H9 (cell line): ENCODE measurements around the gene DHRS1. TPM values are rescaled to one million over a fixed set of nuclear protein-coding genes. Genes with fewer than 3 reads are reported as not detected.

ENCODE experiments used
- DNase-seq: peaks from one replicate; pipeline ENCODE4 v3.0.0-alpha.2; 2017
- H2AFZ ChIP-seq: one replicate; pipeline ENCODE4 v1.6.1; 2013; ENCODE audit warnings: mild to moderate bottlenecking, low read length, control low read depth, moderate library complexity
- H2AK5ac ChIP-seq: 2 replicates; pipeline ENCODE4 v1.6.1; 2013; ENCODE audit warnings: low read length, control low read depth, mixed read lengths; ENCODE audit not compliant: insufficient read length
- H2BK120ac ChIP-seq: one replicate; pipeline ENCODE4 v1.6.1; 2013; ENCODE audit warnings: low read depth, mild to moderate bottlenecking, low read length, control low read depth, inconsistent platforms; ENCODE audit not compliant: poor library complexity, severe bottlenecking
- H2BK12ac ChIP-seq: 2 replicates; pipeline ENCODE4 v1.6.1; 2013; ENCODE audit warnings: low read length, control low read depth, mixed read lengths, low read depth; ENCODE audit not compliant: insufficient read length
- H2BK15ac ChIP-seq: 2 replicates; pipeline ENCODE4 v1.6.1; 2013; ENCODE audit warnings: low read depth, low read length, control low read depth
- H2BK20ac ChIP-seq: one replicate; pipeline ENCODE4 v1.6.1; 2013; ENCODE audit warnings: low read depth, mild to moderate bottlenecking, low read length, control low read depth, inconsistent platforms; ENCODE audit not compliant: poor library complexity, severe bottlenecking
- H2BK5ac ChIP-seq: 2 replicates; pipeline ENCODE4 v1.6.1; 2013; ENCODE audit warnings: low read length, control low read depth, mixed read lengths; ENCODE audit not compliant: insufficient read length
- H3K14ac ChIP-seq: 2 replicates; pipeline ENCODE4 v1.6.1; 2013; ENCODE audit warnings: low read length, control low read depth; ENCODE audit not compliant: insufficient read depth
- H3K18ac ChIP-seq: 2 replicates; pipeline ENCODE4 v1.6.1; 2013; ENCODE audit warnings: low read depth, mild to moderate bottlenecking, mixed read lengths, low read length, control low read depth; ENCODE audit not compliant: insufficient read length
- H3K23ac ChIP-seq: 2 replicates; pipeline ENCODE4 v1.6.1; 2013; ENCODE audit warnings: low read length, control low read depth, mixed read lengths, low read depth; ENCODE audit not compliant: insufficient read length
- H3K23me2 ChIP-seq: 2 replicates; pipeline ENCODE4 v1.6.1; 2013; ENCODE audit warnings: low read depth, mild to moderate bottlenecking, mixed read lengths, low read length, control low read depth; ENCODE audit not compliant: insufficient read length, poor library complexity, severe bottlenecking
- H3K27ac ChIP-seq: 2 replicates; pipeline ENCODE4 v1.5.1; 2013; ENCODE audit warnings: low read length, control low read depth, mixed read lengths, low read depth; ENCODE audit not compliant: insufficient read length
- H3K27me3 ChIP-seq: 2 replicates; pipeline ENCODE4 v1.6.1; 2013; ENCODE audit warnings: low read length, control low read depth, inconsistent platforms; ENCODE audit not compliant: insufficient read depth
- H3K4ac ChIP-seq: 2 replicates; pipeline ENCODE4 v1.6.1; 2013; ENCODE audit warnings: low read depth, mild to moderate bottlenecking, control low read depth, inconsistent platforms, low read length, moderate library complexity
- H3K4me1 ChIP-seq: 2 replicates; pipeline ENCODE4 v1.6.1; 2013; ENCODE audit warnings: low read length, control low read depth, inconsistent platforms; ENCODE audit not compliant: insufficient read depth
- H3K4me2 ChIP-seq: 2 replicates; pipeline ENCODE4 v1.6.1; 2013; ENCODE audit warnings: low read length, control low read depth, mixed read lengths; ENCODE audit not compliant: insufficient read length, insufficient read depth
- H3K56ac ChIP-seq: 2 replicates; pipeline ENCODE4 v1.6.1; 2013; ENCODE audit warnings: low read depth, mild to moderate bottlenecking, mixed read lengths, low read length, control low read depth; ENCODE audit not compliant: insufficient read length
- H3K79me1 ChIP-seq: 2 replicates; pipeline ENCODE4 v1.6.1; 2013; ENCODE audit warnings: low read depth, mild to moderate bottlenecking, moderate library complexity, low read length, control low read depth, inconsistent platforms; ENCODE audit not compliant: insufficient read depth, poor library complexity, severe bottlenecking
- H3K79me2 ChIP-seq: 2 replicates; pipeline ENCODE4 v1.6.1; 2013; ENCODE audit warnings: low read length, control low read depth, inconsistent platforms; ENCODE audit not compliant: insufficient read depth
- H3K9ac ChIP-seq: 2 replicates; pipeline ENCODE4 v1.6.1; 2013; ENCODE audit warnings: low read length, control low read depth, mixed read lengths; ENCODE audit not compliant: insufficient read length; ENCODE audit errors: extremely low read depth
- H3K9me3 ChIP-seq: one replicate; pipeline ENCODE4 v1.6.1; 2013; ENCODE audit warnings: low read depth, low read length, inconsistent platforms; ENCODE audit not compliant: control insufficient read depth
- H3T11ph ChIP-seq: one replicate; pipeline ENCODE4 v1.6.1; 2013; ENCODE audit warnings: mild to moderate bottlenecking, low read length, control low read depth, inconsistent platforms
- H4K20me1 ChIP-seq: one replicate; pipeline ENCODE4 v1.6.1; 2013; ENCODE audit not compliant: control insufficient read depth, insufficient read length, insufficient read depth
- H4K5ac ChIP-seq: 2 replicates; pipeline ENCODE4 v1.6.1; 2013; ENCODE audit warnings: low read depth, mild to moderate bottlenecking, mixed read lengths, low read length, control low read depth; ENCODE audit not compliant: insufficient read length
- H4K8ac ChIP-seq: replicated peaks from 2 replicates; pipeline ENCODE4 v1.6.1; 2013; ENCODE audit warnings: low read length, control low read depth, mixed read lengths, low read depth; ENCODE audit not compliant: insufficient read length
- H4K91ac ChIP-seq: 2 replicates; pipeline ENCODE4 v1.6.1; 2013; ENCODE audit warnings: low read depth, mild to moderate bottlenecking, moderate library complexity, mixed read lengths, low read length, control low read depth; ENCODE audit not compliant: insufficient read length
- H3K27ac Mint-ChIP-seq, 3 experiments: 2 replicates in 2 of 3; 3 replicates in 1 of 3; pipeline ENCODE4 v1.8.0; 2020 to 2021; ENCODE audit warnings: mixed read lengths in 3 of 3, mild to moderate bottlenecking in 1 of 3, moderate library complexity in 1 of 3
- H3K27me3 Mint-ChIP-seq: 2 replicates; pipeline ENCODE4 v1.8.0; 2021; ENCODE audit warnings: low read depth, mild to moderate bottlenecking, moderate library complexity, mixed read lengths
- H3K36me3 Mint-ChIP-seq, 3 experiments: 2 replicates in 2 of 3; 3 replicates in 1 of 3; pipeline ENCODE4 v1.8.0; 2020 to 2021; ENCODE audit warnings: low read depth in 3 of 3, mixed read lengths in 3 of 3; ENCODE audit not compliant: insufficient read depth in 1 of 3
- H3K4me1 Mint-ChIP-seq, 2 experiments: 2 replicates each; pipeline ENCODE4 v1.8.0; 2020; ENCODE audit warnings: mixed read lengths in 2 of 2
- H3K4me3 Mint-ChIP-seq, 2 experiments: 2 replicates in 1 of 2; 3 replicates in 1 of 2; pipeline ENCODE4 v1.8.0; 2020 to 2021; ENCODE audit warnings: mild to moderate bottlenecking in 2 of 2, mixed read lengths in 2 of 2, moderate library complexity in 1 of 2
- H3K9me3 Mint-ChIP-seq, 2 experiments: 2 replicates in 1 of 2; 3 replicates in 1 of 2; pipeline ENCODE4 v1.8.0; 2020; ENCODE audit warnings: mild to moderate bottlenecking in 2 of 2, mixed read lengths in 2 of 2, moderate library complexity in 1 of 2
- WGBS: extraction: QIAGEN DNeasy Blood & Tissue Kit; methylation state at CpG from one replicate; pipeline ENCODE4 v1.1.7; 2013; ENCODE audit warnings: missing lambda C conversion rate, low lambda C conversion rate, mixed read lengths; ENCODE audit not compliant: insufficient read length; ENCODE audit errors: extremely low coverage; 5-methylcytosine and 5-hydroxymethylcytosine counted together
- total RNA-seq: library from RNA; stranded (reverse); gene quantifications from 2 replicates; pipeline ENCODE4 v1.2.1, GENCODE V29; 2021
- TF ChIP-seq, protein P1 (sequence below): fragments of 200-600 bp; sonication (generic); conservative IDR thresholded peaks from 3 replicates; pipeline ENCODE4 v1.8.0; 2021; ENCODE audit warnings: antibody characterized with exemption, mild to moderate bottlenecking

DHRS1 gene
- total RNA-seq, 1 experiment from 2014 or later = 19.1 TPM

DNA sequence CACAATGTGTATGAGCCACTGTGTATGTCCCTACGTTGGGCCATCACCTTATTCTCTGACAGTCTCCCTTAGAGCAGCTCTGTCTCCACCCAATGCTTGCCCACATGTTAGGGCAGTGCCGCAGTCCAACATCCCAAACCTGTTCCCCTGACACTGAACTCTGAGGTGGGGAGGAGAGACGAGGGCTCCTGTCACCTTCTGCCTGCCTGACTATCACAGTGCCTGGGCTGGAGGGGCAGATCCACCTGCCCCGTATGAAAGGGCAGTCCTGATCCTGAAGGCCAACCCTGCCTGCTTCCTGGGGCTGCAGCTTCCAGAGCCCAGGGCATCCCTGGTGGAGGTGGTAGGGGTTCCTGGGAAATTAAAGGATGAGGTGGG is 38.8 kb downstream of the DHRS1 start:
- H3K14ac ChIP-seq = no peak overlapping the region

More for the DNA sequence above, 38.8 kb downstream of the DHRS1 start:
- Mint-ChIP-seq H3K9me3 (no peaks in the 10 kb centered on the region), H3K4me3 (no peak overlapping the region; a peak in 1 of 5 replicates), H3K4me1 (no peaks in the 10 kb centered on the region; a peak in 2 of 4 replicates), H3K27me3 (no peaks in the 10 kb centered on the region; the same call in 1 of the 2 replicates), H3K36me3 (0 out of 7 replicates have a peak, but pooled peaks cover 0 to under 1% (median 0%) of the 10 kb centered on the region in 3 experiments), H3K27ac (peak overlapping the region in 1 of 3 experiments; percentile 41; a peak in 1 of 7 replicates)
- no peak overlapping the region for H2BK5ac ChIP-seq
- H3T11ph ChIP-seq = no peak overlapping the region
- no peaks in the 10 kb centered on the region for H3K79me1 ChIP-seq
- no CpG with 5 or more reads among the region's 4 CpGs for WGBS
- H2BK15ac ChIP-seq = no peak overlapping the region
- H3K23ac ChIP-seq = no peak overlapping the region
- H3K23me2 ChIP-seq = no peaks in the 10 kb centered on the region
- H3K9ac ChIP-seq = no peak overlapping the region
- DNase-seq = no peak
- no peak overlapping the region for H2AFZ ChIP-seq
- no peak overlapping the region for H2BK12ac ChIP-seq
- H4K91ac ChIP-seq = no peak overlapping the region
- H3K79me2 ChIP-seq = no peaks in the 10 kb centered on the region
- no peak overlapping the region for H2BK120ac ChIP-seq
- H3K4me2 ChIP-seq = no peak overlapping the region
- no peak overlapping the region for H3K27ac ChIP-seq
- H3K18ac ChIP-seq = no peak overlapping the region
- no peaks in the 10 kb centered on the region for H3K9me3 ChIP-seq
- H3K56ac ChIP-seq = no peak overlapping the region
- H3K4me1 ChIP-seq = no peaks in the 10 kb centered on the region
- TF ChIP-seq, protein P1, sequence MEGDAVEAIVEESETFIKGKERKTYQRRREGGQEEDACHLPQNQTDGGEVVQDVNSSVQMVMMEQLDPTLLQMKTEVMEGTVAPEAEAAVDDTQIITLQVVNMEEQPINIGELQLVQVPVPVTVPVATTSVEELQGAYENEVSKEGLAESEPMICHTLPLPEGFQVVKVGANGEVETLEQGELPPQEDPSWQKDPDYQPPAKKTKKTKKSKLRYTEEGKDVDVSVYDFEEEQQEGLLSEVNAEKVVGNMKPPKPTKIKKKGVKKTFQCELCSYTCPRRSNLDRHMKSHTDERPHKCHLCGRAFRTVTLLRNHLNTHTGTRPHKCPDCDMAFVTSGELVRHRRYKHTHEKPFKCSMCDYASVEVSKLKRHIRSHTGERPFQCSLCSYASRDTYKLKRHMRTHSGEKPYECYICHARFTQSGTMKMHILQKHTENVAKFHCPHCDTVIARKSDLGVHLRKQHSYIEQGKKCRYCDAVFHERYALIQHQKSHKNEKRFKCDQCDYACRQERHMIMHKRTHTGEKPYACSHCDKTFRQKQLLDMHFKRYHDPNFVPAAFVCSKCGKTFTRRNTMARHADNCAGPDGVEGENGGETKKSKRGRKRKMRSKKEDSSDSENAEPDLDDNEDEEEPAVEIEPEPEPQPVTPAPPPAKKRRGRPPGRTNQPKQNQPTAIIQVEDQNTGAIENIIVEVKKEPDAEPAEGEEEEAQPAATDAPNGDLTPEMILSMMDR = no peak
- H2BK20ac ChIP-seq = no peak overlapping the region
- H3K4ac ChIP-seq = no peak overlapping the region
- no peak overlapping the region for H4K8ac ChIP-seq
- no peaks in the 10 kb centered on the region for H3K27me3 ChIP-seq
- no peak overlapping the region for H2AK5ac ChIP-seq
- H4K5ac ChIP-seq = no peak overlapping the region
- H4K20me1 ChIP-seq = no peaks in the 10 kb centered on the region
